ENCODE results near the gene CKB.

Gene CKB

DNA sequence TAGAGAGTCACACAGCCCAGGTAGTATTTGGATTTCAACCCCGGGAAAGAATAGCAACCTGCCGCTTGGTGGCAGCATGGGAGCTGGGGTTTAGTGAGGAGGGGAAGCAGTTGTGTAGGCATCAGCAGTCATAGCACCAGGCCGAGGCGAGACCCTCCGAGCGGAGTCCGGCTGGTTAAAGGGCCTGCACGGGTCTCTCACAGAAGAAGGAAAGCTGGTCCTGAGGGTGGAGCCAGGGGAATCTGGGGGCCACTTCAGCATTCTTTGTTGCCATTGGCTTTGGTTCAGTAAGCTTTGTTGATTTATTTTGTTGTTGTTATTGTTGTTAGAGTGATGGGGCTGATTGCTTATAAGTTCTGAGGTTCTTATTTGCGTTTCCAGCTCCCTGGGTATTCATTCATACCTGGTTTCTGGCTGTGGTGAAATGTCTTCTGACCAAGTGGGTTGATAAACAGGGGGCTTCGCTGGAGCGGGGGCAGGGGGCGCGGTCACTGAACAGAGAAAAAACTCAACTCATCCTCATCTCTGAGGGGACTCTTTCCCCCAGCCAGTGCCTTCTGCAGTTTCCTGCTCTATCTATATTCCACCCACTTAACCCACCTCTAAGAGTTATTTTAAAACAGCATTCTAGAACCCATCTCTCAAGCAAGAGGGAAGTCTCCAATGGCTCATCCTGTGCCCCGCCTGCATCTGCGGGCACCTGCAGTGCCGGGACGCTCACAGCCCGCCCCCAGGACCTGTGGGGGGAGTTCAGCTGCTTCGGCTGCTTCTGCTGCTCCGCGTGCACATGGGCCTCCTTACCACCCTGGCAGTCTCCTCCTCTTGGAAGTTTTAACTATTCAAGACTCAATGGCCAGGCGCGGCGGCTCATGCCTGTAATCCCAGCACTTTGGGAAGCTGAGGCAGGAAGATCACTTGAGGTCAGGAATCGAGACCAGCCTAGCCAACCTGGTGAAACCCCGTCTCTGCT lies 11.6 kb downstream of the CKB start:
- no peak for DNase-seq

DNA sequence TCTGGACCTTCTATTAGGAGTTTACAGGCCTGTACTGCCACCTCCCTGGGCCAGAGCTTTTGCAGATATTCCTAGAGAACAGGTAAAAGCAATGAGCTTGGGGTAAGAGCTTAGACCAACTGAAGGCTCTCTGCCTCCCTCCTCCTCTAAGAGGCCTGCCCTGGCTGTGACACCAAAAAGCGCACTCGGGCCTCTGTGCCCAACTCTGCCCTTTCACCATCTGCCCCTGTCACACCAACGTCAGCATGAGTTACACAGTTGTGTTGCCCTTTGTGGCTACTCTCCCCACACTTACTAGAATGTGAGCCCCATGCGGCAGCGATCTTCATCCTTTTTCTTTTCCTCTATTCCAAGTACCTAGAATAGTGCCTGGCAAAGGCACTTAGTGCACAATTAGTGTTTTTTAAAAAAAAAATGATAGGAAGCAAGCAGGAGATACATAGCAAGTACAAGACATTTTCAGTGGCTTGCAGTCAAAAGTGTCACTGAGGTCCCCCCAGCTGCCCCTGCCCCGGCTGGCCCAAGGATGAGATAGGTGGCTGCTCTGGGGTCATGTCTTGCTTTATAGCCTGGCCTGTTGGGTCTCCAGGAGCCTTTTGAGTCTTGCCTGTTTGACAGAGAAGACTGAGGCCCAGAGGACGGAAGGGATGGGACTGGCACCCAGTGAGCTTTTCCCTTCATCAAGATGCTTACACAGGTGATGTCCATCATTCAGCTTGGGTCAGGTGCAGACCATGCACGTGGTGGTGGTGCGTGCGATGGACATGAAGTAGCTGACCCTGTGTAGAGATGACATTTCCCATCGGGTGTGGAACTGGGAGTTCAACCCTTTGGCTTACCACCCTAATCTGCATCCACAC lies 12.5 kb downstream of the CKB start:
- no peak for DNase-seq

GRCh38 chr14:103508521-103509329 lies 13.9 kb downstream of the CKB start:
- no peak for DNase-seq

- no peak for DNase-seq
Measured at GRCh38 chr14:103507751-103508150, 14.9 kb downstream of the CKB start.

- DNase-seq: no peak
Measured at GRCh38 chr14:103504991-103505565, 17.6 kb downstream of the CKB start.

GRCh38 chr14:103503296-103503695 lies 19.3 kb downstream of the CKB start:
- no peak for DNase-seq

DNA sequence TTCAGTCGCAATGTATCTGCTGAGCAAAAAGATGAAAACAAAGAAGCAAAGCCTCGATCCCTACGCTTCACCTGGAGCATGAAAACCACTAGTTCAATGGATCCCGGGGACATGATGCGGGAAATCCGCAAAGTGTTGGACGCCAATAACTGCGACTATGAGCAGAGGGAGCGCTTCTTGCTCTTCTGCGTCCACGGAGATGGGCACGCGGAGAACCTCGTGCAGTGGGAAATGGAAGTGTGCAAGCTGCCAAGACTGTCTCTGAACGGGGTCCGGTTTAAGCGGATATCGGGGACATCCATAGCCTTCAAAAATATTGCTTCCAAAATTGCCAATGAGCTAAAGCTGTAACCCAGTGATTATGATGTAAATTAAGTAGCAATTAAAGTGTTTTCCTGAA lies 19.8 kb downstream of the CKB start:
- no peak for DNase-seq

GRCh38 chr14:103501921-103502669 lies 20.5 kb downstream of the CKB start:
- DNase-seq: no peak

GRCh38 chr14:103501041-103501870 lies 21.4 kb downstream of the CKB start:
- no peak for DNase-seq

DNA sequence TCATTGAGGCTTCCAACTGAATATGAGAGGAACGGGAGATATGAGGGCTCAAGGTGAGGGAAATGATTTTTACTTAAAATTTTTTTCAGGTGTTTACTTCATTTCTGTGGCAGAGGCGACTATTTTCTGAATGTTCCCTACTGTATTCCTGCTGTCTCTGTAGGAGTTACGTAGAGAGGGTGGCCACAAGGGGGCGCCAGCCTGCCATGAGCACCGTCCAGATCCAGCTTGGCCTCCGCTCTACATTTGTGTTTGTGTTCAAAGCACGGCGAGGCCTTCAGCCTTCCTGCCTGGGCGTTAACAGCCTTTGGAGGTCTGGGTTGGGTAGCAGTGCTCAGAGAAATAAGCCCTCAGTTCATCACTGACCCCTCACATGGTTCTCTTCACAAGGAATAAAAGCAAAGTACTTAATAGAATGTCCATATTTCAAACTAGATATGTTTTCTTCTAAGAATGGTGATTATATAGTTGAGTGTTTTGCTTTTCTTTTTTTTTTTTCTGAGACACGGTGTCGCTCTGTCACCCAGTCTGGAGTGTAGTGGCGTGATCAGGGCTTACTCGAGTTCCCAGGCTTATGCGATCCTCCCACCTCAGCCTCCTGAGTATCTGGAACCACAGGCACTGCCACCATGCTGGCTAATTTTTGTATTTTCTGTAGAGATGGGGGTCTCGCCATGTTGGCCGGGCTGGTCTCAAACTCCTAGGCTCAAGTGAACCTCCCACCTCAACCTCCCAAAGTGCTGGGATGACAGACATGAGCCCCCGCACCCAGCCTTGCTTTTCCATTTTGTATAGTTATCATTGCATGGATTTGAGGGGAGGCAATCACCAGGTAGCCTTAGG lies 22.3 kb downstream of the CKB start:
- no peak for DNase-seq

DNA sequence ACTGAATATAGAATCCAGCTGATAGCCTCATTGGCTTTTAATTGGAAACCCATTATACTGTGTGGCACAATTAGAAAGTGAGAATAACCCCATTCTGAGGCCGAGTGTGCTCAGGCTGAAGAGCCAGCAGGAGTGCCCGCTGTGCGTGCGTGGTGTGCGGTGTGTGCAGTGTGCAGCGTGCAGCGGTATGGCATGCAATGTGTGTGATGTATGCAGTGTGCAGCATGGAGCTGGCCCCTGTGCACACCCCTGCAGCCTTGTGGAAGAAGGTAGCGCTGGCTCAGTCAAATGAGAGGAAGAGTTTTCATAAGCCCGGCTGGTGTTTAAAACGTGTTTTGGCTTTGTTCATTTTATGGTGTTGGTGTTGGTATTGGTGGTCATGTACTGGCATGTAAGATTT lies 22.9 kb downstream of the CKB start:
- no peak for DNase-seq

DNA sequence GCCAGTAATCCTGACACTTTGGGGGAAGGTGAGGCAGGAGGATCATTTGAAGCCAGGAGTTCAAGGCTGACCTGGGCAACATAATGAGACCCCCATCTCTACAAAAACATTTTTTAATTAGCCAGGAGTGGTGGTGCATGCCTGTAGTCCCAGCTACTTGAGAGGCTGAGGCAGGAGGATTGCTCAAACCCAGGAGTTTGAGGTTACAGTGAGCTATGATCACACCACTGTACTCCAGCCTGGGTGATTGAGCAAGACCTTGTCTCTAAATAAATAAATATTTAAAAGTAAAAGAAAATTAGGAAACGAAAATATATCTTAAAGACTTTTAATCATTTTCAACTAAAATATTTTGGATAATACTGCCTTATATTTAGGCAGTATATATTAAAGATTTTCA lies 25.9 kb downstream of the CKB start:
- no peak for DNase-seq

GRCh38 chr14:103495854-103496253 lies 26.8 kb downstream of the CKB start:
- no peak for DNase-seq

- no peak for DNase-seq
Measured at GRCh38 chr14:103492156-103492925, 30.3 kb downstream of the CKB start.

DNA sequence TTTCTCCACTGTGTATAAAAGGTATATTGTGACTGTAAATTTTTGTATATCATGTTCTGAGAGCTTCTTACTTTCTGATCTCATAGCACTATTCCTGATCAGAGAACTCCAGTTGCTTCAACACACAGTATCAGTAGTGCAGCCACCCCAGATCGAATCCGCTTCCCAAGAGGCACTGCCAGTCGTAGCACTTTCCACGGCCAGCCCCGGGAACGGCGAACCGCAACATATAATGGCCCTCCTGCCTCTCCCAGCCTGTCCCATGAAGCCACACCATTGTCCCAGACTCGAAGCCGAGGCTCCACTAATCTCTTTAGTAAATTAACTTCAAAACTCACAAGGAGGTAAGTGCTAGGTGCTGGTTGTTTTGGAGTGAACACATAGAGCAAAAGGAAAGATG lies 30.9 kb downstream of the CKB start:
- no peak for DNase-seq

DNA sequence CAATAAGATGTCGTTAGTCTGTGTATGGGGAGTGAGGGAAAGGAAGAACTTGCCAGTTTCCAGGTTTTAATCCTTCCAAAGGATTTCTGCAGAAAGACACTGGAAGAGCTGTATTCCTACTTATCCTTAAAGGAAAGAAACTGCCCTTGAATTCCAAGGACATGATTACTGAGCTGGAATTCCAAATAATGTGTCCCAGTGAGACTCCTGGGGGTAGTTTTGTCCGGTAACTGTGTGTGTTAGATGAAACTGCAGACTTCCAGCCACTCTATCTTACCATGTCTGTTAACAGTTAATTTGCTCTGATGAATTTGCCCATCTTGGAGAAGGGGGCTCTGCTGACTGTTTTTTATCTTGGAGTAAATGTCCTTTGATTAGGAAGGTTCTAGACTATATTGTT lies 33.0 kb downstream of the CKB start:
- DNase-seq: no peak

- DNase-seq: no peak
Measured at GRCh38 chr14:103488960-103489359, 33.7 kb downstream of the CKB start.

- DNase-seq: no peak
Measured at GRCh38 chr14:103488071-103488470, 34.6 kb downstream of the CKB start.

DNA sequence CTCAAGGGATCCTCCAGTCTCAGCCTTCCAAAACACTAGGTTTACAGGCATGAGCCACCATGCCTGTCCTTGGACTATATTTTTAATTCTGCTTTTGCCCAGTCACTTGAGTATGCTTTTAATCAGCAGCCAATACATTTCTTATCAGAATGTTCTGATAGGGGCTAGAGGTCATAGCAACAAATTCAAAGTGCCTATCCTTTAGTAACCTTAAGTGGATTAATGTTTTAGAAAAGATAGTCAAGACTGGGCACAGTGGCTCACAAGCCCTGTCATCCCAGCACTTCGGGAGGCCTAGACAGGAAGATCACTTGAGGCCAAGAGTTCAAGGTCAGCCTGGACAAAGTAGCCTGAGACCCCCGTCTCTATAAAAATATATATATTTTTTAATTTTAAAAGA lies 37.1 kb downstream of the CKB start:
- DNase-seq: no peak
